Neural progenitor cell (in vitro differentiated cells): Measurements from ENCODE around the gene SLC27A4. TPM values are rescaled to one million over a fixed set of nuclear protein-coding genes. Genes with fewer than 3 reads are reported as not detected.

ENCODE experiments used
- DNase-seq: peaks from one replicate; pipeline ENCODE4 v3.0.0-alpha.2; 2016; ENCODE audit warnings: low spot score
- H2AFZ ChIP-seq: fragments of 200-600 bp; sonication (generic); replicated peaks from 2 replicates; pipeline ENCODE4 v1.6.1; 2016; ENCODE audit warnings: antibody characterized with exemption
- H3F3A ChIP-seq: fragments of 200-600 bp; sonication (generic); 2 replicates; pipeline ENCODE4 v1.6.1; 2016; ENCODE audit warnings: antibody characterized with exemption, low read depth
- H3K27ac ChIP-seq: fragments of 200-600 bp; sonication (generic); 2 replicates; pipeline ENCODE4 v1.5.1; 2016; ENCODE audit warnings: mild to moderate bottlenecking
- H3K27me3 ChIP-seq: fragments of 200-600 bp; sonication (generic); 2 replicates; pipeline ENCODE4 v1.6.1; 2016; ENCODE audit warnings: mild to moderate bottlenecking, moderate library complexity
- H3K36me3 ChIP-seq: fragments of 200-600 bp; sonication (generic); 2 replicates; pipeline ENCODE4 v1.5.1; 2016
- H3K4me1 ChIP-seq: fragments of 200-600 bp; sonication (generic); 2 replicates; pipeline ENCODE4 v1.6.1; 2016; ENCODE audit warnings: mixed run types
- H3K4me2 ChIP-seq: fragments of 200-600 bp; sonication (generic); 2 replicates; pipeline ENCODE4 v1.6.1; 2016
- H3K4me3 ChIP-seq: fragments of 200-600 bp; sonication (generic); 2 replicates; pipeline ENCODE4 v1.5.1; 2016
- H3K79me2 ChIP-seq: fragments of 200-600 bp; sonication (generic); 2 replicates; pipeline ENCODE4 v1.6.1; 2016; ENCODE audit warnings: low read depth
- H3K9ac ChIP-seq: fragments of 200-600 bp; sonication (generic); 2 replicates; pipeline ENCODE4 v1.6.1; 2016
- H3K9me3 ChIP-seq: fragments of 200-600 bp; sonication (generic); 2 replicates; pipeline ENCODE4 v1.5.1; 2016; ENCODE audit warnings: low read depth
- H4K20me1 ChIP-seq: fragments of 200-600 bp; sonication (generic); 2 replicates; pipeline ENCODE4 v1.6.1; 2016; ENCODE audit warnings: low read depth
- H3K27ac Mint-ChIP-seq: 3 replicates; pipeline ENCODE4 v1.8.0; 2021; ENCODE audit warnings: mixed read lengths
- H3K27me3 Mint-ChIP-seq: 2 replicates; pipeline ENCODE4 v1.8.0; 2022; ENCODE audit warnings: low read depth, mild to moderate bottlenecking, inconsistent platforms, moderate library complexity, mixed read lengths; ENCODE audit not compliant: insufficient read depth
- H3K36me3 Mint-ChIP-seq: 3 replicates; pipeline ENCODE4 v1.8.0; 2021; ENCODE audit warnings: mixed read lengths
- H3K4me1 Mint-ChIP-seq: 3 replicates; pipeline ENCODE4 v1.8.0; 2021; ENCODE audit warnings: mixed read lengths
- H3K4me3 Mint-ChIP-seq: 3 replicates; pipeline ENCODE4 v1.8.0; 2021; ENCODE audit warnings: mild to moderate bottlenecking, moderate library complexity, mixed read lengths
- H3K9me3 Mint-ChIP-seq: 3 replicates; pipeline ENCODE4 v1.8.0; 2020; ENCODE audit warnings: mixed read lengths
- EZH2 ChIP-seq: fragments of 200-600 bp; sonication (generic); IDR thresholded peaks from 2 replicates; pipeline ENCODE4 v1.6.1; 2017; ENCODE audit warnings: antibody characterized with exemption, mild to moderate bottlenecking, moderate library complexity
- EZH2phosphoT487 ChIP-seq: fragments of 200-600 bp; sonication (generic); IDR thresholded peaks from 2 replicates; pipeline ENCODE4 v1.6.1; 2017; ENCODE audit warnings: antibody characterized with exemption
- total RNA-seq: library from RNA; depleted of rRNA; stranded (reverse); fragments of >200 nt; gene quantifications from 2 replicates; pipeline ENCODE4 v1.2.3, GENCODE V29; 2015; ENCODE audit warnings: low replicate concordance
- TF ChIP-seq, protein P1 (sequence below): fragments of 200-600 bp; sonication (generic); IDR thresholded peaks from 2 replicates; pipeline ENCODE4 v1.5.1; 2017; ENCODE audit warnings: antibody characterized with exemption, mild to moderate bottlenecking

The SLC27A4 gene
- total RNA-seq, 1 donor from 2014 or later: 4.4 TPM

DNA sequence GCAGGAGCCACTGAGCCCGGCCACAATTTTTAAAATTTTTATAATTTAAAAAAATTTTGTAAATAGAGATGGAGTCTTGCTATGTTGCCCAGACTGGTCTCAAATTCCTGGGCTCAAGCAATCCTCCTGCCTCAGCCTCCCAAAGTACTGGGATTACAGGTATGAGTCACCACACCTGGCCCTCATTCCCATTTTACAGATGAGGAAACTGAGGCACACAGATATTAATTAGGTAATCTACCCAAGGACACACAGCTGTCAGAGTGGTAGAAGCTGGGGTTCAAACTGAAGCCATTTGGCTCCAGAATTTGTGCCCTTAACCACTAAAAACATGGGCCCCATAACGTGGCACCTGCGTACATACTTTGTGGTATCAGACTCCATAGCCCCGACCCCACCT lies 25.6 kb upstream of the SLC27A4 start:
- H3K9ac ChIP-seq: no peak overlapping the region
- H3K4me1 Mint-ChIP-seq: no peaks in the 10 kb centered on the region
- H2AFZ ChIP-seq: no peak overlapping the region
- H3K27ac Mint-ChIP-seq: no peak overlapping the region
- H3K4me3 ChIP-seq: no peak overlapping the region
- no peaks in the 10 kb centered on the region for H3K27me3 ChIP-seq
- H3K9me3 ChIP-seq: no peaks in the 10 kb centered on the region
- H3K4me2 ChIP-seq: no peak overlapping the region
- no peaks in the 10 kb centered on the region for H3F3A ChIP-seq
- no peaks in the 10 kb centered on the region for H3K36me3 ChIP-seq
- peaks cover 11% of the 10 kb centered on the region for H3K36me3 Mint-ChIP-seq
- no peak overlapping the region for H3K27ac ChIP-seq
- TF ChIP-seq EZH2 (no peak), EZH2phosphoT487 (no peak)
- TF ChIP-seq, protein P1, sequence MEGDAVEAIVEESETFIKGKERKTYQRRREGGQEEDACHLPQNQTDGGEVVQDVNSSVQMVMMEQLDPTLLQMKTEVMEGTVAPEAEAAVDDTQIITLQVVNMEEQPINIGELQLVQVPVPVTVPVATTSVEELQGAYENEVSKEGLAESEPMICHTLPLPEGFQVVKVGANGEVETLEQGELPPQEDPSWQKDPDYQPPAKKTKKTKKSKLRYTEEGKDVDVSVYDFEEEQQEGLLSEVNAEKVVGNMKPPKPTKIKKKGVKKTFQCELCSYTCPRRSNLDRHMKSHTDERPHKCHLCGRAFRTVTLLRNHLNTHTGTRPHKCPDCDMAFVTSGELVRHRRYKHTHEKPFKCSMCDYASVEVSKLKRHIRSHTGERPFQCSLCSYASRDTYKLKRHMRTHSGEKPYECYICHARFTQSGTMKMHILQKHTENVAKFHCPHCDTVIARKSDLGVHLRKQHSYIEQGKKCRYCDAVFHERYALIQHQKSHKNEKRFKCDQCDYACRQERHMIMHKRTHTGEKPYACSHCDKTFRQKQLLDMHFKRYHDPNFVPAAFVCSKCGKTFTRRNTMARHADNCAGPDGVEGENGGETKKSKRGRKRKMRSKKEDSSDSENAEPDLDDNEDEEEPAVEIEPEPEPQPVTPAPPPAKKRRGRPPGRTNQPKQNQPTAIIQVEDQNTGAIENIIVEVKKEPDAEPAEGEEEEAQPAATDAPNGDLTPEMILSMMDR: no peak
- H3K79me2 ChIP-seq: no peaks in the 10 kb centered on the region
- peaks cover 2% of the 10 kb centered on the region for H3K27me3 Mint-ChIP-seq
- H3K4me1 ChIP-seq: no peaks in the 10 kb centered on the region
- H3K9me3 Mint-ChIP-seq: no peaks in the 10 kb centered on the region
- DNase-seq: no peak
- no peaks in the 10 kb centered on the region for H4K20me1 ChIP-seq
- H3K4me3 Mint-ChIP-seq: no peak overlapping the region

DNA sequence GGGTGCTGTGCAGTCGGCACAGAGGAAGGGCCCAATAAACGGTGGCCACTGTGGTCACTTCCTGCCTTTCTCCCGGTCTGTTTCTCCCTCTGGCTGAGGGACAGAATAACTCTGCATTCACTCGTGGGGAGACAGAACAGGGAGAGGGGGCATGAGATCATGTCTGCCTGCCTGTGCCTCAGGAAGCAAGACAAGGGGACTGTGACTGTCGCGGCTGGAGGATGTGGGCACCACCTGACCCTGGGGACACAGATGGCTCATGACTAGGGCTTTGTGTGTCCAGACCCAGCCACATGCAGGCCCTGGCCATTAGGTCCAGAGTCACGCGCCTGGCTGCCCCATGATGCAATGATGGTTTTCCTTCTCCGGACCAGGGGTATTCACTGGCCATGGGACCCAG lies 23.9 kb upstream of the SLC27A4 start:
- H3K4me3 Mint-ChIP-seq: no peak overlapping the region
- H3K79me2 ChIP-seq: peaks cover 9% of the 10 kb centered on the region
- no peak for TF ChIP-seq EZH2phosphoT487
- TF ChIP-seq, protein P1: no peak
- no peak for TF ChIP-seq EZH2

DNA sequence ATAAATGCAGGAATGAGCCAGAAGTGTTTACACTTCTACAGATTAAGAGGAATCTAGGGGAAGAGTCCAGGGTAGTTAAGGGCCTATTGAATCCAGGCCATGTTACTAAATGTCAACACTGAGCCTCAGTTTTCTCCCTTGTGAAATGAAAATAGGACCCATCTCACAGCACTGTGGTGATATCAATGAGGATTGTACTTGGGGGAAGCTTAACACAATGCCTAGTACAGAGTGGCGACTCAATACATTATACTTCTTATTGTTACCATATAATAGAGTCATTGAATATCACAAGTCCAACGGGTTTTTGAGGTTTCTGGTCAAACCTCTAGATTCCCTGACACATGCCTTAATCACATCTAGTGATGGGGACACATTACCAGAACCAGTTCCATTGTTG lies 22.7 kb upstream of the SLC27A4 start:
- Histone ChIP-seq H3K27me3 (no peaks in the 10 kb centered on the region), H4K20me1 (no peaks in the 10 kb centered on the region), H3K9me3 (no peaks in the 10 kb centered on the region), H3F3A (no peaks in the 10 kb centered on the region), H3K4me1 (peaks cover 4% of the 10 kb centered on the region), H3K27ac (no peak overlapping the region), H3K36me3 (no peaks in the 10 kb centered on the region), H3K4me3 (no peak overlapping the region), H3K9ac (no peak overlapping the region), H3K79me2 (peaks cover 16% of the 10 kb centered on the region), H3K4me2 (no peak overlapping the region), H2AFZ (no peak overlapping the region)
- DNase-seq: no peak
- Mint-ChIP-seq H3K4me1 (no peaks in the 10 kb centered on the region), H3K4me3 (no peak overlapping the region), H3K27me3 (peaks cover 4% of the 10 kb centered on the region), H3K36me3 (peaks cover 8% of the 10 kb centered on the region), H3K9me3 (no peaks in the 10 kb centered on the region), H3K27ac (no peak overlapping the region)
- TF ChIP-seq EZH2: no peak
- TF ChIP-seq, protein P1: no peak
- TF ChIP-seq EZH2phosphoT487: no peak

More for the DNA sequence above, 23.9 kb upstream of the SLC27A4 start:
- H3K4me1 Mint-ChIP-seq: no peaks in the 10 kb centered on the region
- H3K27me3 ChIP-seq: no peaks in the 10 kb centered on the region
- no peak overlapping the region for H3K4me2 ChIP-seq
- no peak overlapping the region for H3K9ac ChIP-seq
- H3K36me3 ChIP-seq: no peaks in the 10 kb centered on the region
- H3K4me3 ChIP-seq: no peak overlapping the region
- no peaks in the 10 kb centered on the region for H3K9me3 ChIP-seq
- no peak overlapping the region for H3K27ac ChIP-seq
- no peaks in the 10 kb centered on the region for H3F3A ChIP-seq
- H4K20me1 ChIP-seq: no peaks in the 10 kb centered on the region
- peaks cover 8% of the 10 kb centered on the region for H3K36me3 Mint-ChIP-seq
- peaks cover 2% of the 10 kb centered on the region for H3K4me1 ChIP-seq
- H3K27ac Mint-ChIP-seq: no peak overlapping the region
- no peak for DNase-seq
- no peak overlapping the region for H2AFZ ChIP-seq
- H3K9me3 Mint-ChIP-seq: no peaks in the 10 kb centered on the region
- H3K27me3 Mint-ChIP-seq: peaks cover 2% of the 10 kb centered on the region
